SK-N-SH (cell line): ENCODE data around the gene CCNF. TPM values are rescaled to one million over a fixed set of nuclear protein-coding genes. Genes with fewer than 3 reads are reported as not detected.

Source experiments
- CTCF ChIA-PET: fragments of 300-600, 350-600 bp; formaldehyde crosslinking; extraction: SDS; loops from one replicate; lab custom pipeline; 2021; lab: Yijun Ruan, JAX
- POLR2A ChIA-PET: fragments of 350-600 bp; sonication (Branson Sonifier 250); formaldehyde crosslinking; extraction: SDS; loops from one replicate; lab custom pipeline; 2020; ENCODE audit warnings: antibody characterized with exemption, inconsistent platforms; lab: Yijun Ruan, JAX
- DNase-seq: peaks from one replicate; pipeline ENCODE4 v3.0.0; 2012
- H2AFZ ChIP-seq: fragments of 200-600 bp; sonication (generic); 2 replicates; pipeline ENCODE4 v1.8.1; 2016; ENCODE audit warnings: antibody characterized with exemption, mild to moderate bottlenecking, low read depth
- H3F3A ChIP-seq: fragments of 200-600 bp; sonication (generic); replicated peaks from 2 replicates; pipeline ENCODE3; 2016; ENCODE audit warnings: antibody characterized with exemption, mild to moderate bottlenecking; ENCODE audit not compliant: insufficient read depth
- H3K27ac ChIP-seq, 2 experiments: fragments of 200-500 bp in 1 of 2; fragments of 200-600 bp in 1 of 2; sonication (Bioruptor generic) in 1 of 2; sonication (generic), shearing (Covaris generic) in 1 of 2; 2 replicates each; pipeline versions ENCODE4 v1.5.1 to v1.6.1; 2014 to 2016; ENCODE audit warnings: low read depth in 2 of 2, inconsistent platforms in 1 of 2, low read length in 1 of 2, mild to moderate bottlenecking in 1 of 2, mixed read lengths in 1 of 2
- H3K27me3 ChIP-seq: fragments of 200-600 bp; sonication (generic), shearing (Covaris generic); 2 replicates; pipeline ENCODE4 v1.6.1; 2016; ENCODE audit warnings: mixed run types; ENCODE audit not compliant: insufficient read depth
- H3K36me3 ChIP-seq, 2 experiments: fragments of 200-500 bp in 1 of 2; fragments of 200-600 bp in 1 of 2; sonication (Bioruptor generic) in 1 of 2; sonication (generic) in 1 of 2; replicated peaks in 1 of 2; 2 replicates each; pipeline versions ENCODE3 to v1.5.1; 2014 to 2016; ENCODE audit warnings: low read length in 1 of 2, mild to moderate bottlenecking in 1 of 2; ENCODE audit not compliant: insufficient read depth in 2 of 2, control insufficient read depth in 1 of 2
- H3K4me1 ChIP-seq, 2 experiments: fragments of 200-500 bp in 1 of 2; fragments of 200-600 bp in 1 of 2; sonication (Bioruptor generic) in 1 of 2; sonication (generic), shearing (Covaris generic) in 1 of 2; 2 replicates each; pipeline versions ENCODE4 v1.5.1 to v1.6.1; 2014 to 2016; ENCODE audit warnings: low read depth in 1 of 2, low read length in 1 of 2, mixed run types in 1 of 2; ENCODE audit not compliant: insufficient read depth in 2 of 2, control insufficient read depth in 1 of 2
- H3K4me2 ChIP-seq: fragments of 200-600 bp; sonication (generic), shearing (Covaris generic); 2 replicates; pipeline ENCODE4 v1.6.1; 2017; ENCODE audit warnings: mixed run types
- H3K4me3 ChIP-seq, 2 experiments: fragments of 200-500 bp in 1 of 2; fragments of 200-600 bp in 1 of 2; sonication (Bioruptor generic) in 1 of 2; sonication (generic), shearing (Covaris generic) in 1 of 2; 2 replicates each; pipeline versions ENCODE4 v1.5.1 to v1.8.1; 2014 to 2016; ENCODE audit warnings: low read depth in 2 of 2, inconsistent platforms in 1 of 2, low read length in 1 of 2, mild to moderate bottlenecking in 1 of 2, mixed read lengths in 1 of 2, moderate library complexity in 1 of 2
- H3K79me2 ChIP-seq: fragments of 200-600 bp; sonication (generic); 2 replicates; pipeline ENCODE4 v1.8.1; 2017; ENCODE audit warnings: mild to moderate bottlenecking; ENCODE audit not compliant: insufficient read depth
- H3K9ac ChIP-seq: fragments of 200-600 bp; sonication (generic); 2 replicates; pipeline ENCODE4 v1.6.1; 2017; ENCODE audit warnings: mixed run types
- H3K9me2 ChIP-seq: fragments of 200-600 bp; sonication (generic); 2 replicates; pipeline ENCODE4 v1.6.1; 2017; ENCODE audit warnings: mixed run types
- H3K9me3 ChIP-seq: fragments of 200-600 bp; sonication (generic); 2 replicates; pipeline ENCODE4 v1.6.1; 2017; ENCODE audit warnings: mixed run types, mild to moderate bottlenecking, moderate library complexity
- H4K20me1 ChIP-seq: fragments of 200-600 bp; sonication (generic); 2 replicates; pipeline ENCODE4 v1.6.1; 2017; ENCODE audit warnings: mild to moderate bottlenecking, mixed run types; ENCODE audit not compliant: insufficient read depth
- ELF1 ChIP-seq: IDR thresholded peaks from 2 replicates; pipeline ENCODE4 v1.4.0; 2012
- EP300 ChIP-seq, 2 experiments: IDR thresholded peaks; 2 replicates each; pipeline versions ENCODE4 v1.4.0 to v1.6.1; 2012; ENCODE audit warnings: borderline replicate concordance in 1 of 2, low read depth in 1 of 2, low read length in 1 of 2
- EZH2phosphoT487 ChIP-seq: fragments of 200-600 bp; sonication (generic); IDR thresholded peaks from 2 replicates; pipeline ENCODE4 v1.6.1; 2017; ENCODE audit warnings: low read depth, mixed run types, mild to moderate bottlenecking, antibody characterized with exemption, moderate library complexity, borderline replicate concordance
- FOXJ3 ChIP-seq: sonication (generic); formaldehyde crosslinking; IDR thresholded peaks from 2 replicates; pipeline ENCODE4 v1.5.1; 2020; ENCODE audit warnings: mild to moderate bottlenecking, missing genetic modification reagents
- MXI1 ChIP-seq: IDR thresholded peaks from 2 replicates; pipeline ENCODE4 v1.6.1; 2012; ENCODE audit warnings: mild to moderate bottlenecking, low read depth, low read length, improper control_type of control experiment
- NRF1 ChIP-seq: IDR thresholded peaks from 2 replicates; pipeline ENCODE4 v1.6.1; 2012; ENCODE audit warnings: low read depth, mild to moderate bottlenecking, low read length
- RCOR1 ChIP-seq: fragments of 150-350 bp; IDR thresholded peaks from 2 replicates; pipeline ENCODE4 v1.6.1; 2017; ENCODE audit warnings: antibody characterized with exemption, low read length
- SIN3A ChIP-seq: IDR thresholded peaks from 2 replicates; pipeline ENCODE4 v1.6.1; 2012; ENCODE audit warnings: low read depth, mild to moderate bottlenecking, low read length, moderate library complexity, borderline replicate concordance
- SMC3 ChIP-seq: IDR thresholded peaks from 2 replicates; pipeline ENCODE4 v1.6.1; 2012; ENCODE audit warnings: low read depth, low read length, improper control_type of control experiment
- TAF1 ChIP-seq: IDR thresholded peaks from 2 replicates; pipeline ENCODE4 v1.6.1; 2012; ENCODE audit warnings: low read depth, mild to moderate bottlenecking, low read length, moderate library complexity, borderline replicate concordance
- TEAD4 ChIP-seq: IDR thresholded peaks from 2 replicates; pipeline ENCODE4 v1.4.0; 2012; ENCODE audit warnings: mild to moderate bottlenecking, borderline replicate concordance; ENCODE audit not compliant: insufficient read depth
- YY1 ChIP-seq: IDR thresholded peaks from 2 replicates; pipeline ENCODE4 v1.4.0; 2012; ENCODE audit warnings: low read depth, mild to moderate bottlenecking
- WGBS: methylation state at CpG from one replicate; pipeline ENCODE4 v1.1.6; 2017; ENCODE audit warnings: low lambda C conversion rate; 5-methylcytosine and 5-hydroxymethylcytosine counted together
- polyA plus RNA-seq, 3 experiments: library from polyadenylated mRNA; depleted of rRNA; stranded (reverse); fragments of >200 nt; gene quantifications; 2 replicates each; pipeline ENCODE4 v1.2.3, GENCODE V29; 2012
- TF ChIP-seq, protein P1 (sequence below): fragments of 200-600 bp; sonication (generic); IDR thresholded peaks from 2 replicates; pipeline ENCODE4 v1.6.1; 2017; ENCODE audit warnings: antibody characterized with exemption, mild to moderate bottlenecking, moderate library complexity
- TF ChIP-seq, protein P2 (sequence below): IDR thresholded peaks from 2 replicates; pipeline ENCODE4 v1.4.0; 2012; ENCODE audit warnings: low read depth, borderline replicate concordance
- TF ChIP-seq, protein P3 (sequence below): IDR thresholded peaks from 2 replicates; pipeline ENCODE4 v1.4.0; 2012; ENCODE audit warnings: low read depth
- TF ChIP-seq, protein P4 (sequence below): fragments of 150-350 bp; IDR thresholded peaks from 2 replicates; pipeline ENCODE4 v1.6.1; 2016; ENCODE audit warnings: mild to moderate bottlenecking, low read depth, low read length

Gene CCNF
- polyA plus RNA-seq, 1 of the 3 experiments (the other 2 are of a cell fraction), result 4.6 TPM

DNA sequence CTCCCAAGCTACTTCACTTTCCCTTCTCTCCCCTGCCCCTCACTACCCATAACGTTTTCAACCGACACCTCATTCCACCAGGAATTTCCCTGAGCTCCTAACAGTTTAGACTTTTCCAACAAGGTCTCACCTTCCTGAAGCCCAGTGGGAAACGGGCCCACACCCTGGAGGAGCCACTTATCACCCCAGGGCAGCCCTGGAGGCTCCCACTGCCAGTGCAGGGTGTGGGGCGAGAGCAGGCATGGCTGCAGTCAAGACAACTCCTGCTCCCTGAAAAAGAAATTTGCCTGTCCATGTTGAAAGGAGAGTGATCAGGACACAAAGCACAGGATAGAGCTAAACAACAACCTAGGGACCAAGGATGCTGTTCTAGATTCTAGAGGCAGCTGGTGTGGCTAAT is 1.7 kb upstream of the CCNF start (continued):
- TF ChIP-seq, protein P1, sequence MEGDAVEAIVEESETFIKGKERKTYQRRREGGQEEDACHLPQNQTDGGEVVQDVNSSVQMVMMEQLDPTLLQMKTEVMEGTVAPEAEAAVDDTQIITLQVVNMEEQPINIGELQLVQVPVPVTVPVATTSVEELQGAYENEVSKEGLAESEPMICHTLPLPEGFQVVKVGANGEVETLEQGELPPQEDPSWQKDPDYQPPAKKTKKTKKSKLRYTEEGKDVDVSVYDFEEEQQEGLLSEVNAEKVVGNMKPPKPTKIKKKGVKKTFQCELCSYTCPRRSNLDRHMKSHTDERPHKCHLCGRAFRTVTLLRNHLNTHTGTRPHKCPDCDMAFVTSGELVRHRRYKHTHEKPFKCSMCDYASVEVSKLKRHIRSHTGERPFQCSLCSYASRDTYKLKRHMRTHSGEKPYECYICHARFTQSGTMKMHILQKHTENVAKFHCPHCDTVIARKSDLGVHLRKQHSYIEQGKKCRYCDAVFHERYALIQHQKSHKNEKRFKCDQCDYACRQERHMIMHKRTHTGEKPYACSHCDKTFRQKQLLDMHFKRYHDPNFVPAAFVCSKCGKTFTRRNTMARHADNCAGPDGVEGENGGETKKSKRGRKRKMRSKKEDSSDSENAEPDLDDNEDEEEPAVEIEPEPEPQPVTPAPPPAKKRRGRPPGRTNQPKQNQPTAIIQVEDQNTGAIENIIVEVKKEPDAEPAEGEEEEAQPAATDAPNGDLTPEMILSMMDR, result no peak
- TF ChIP-seq ELF1 (no peak), FOXJ3 (CRISPR knock-in tag) (no peak), EZH2phosphoT487 (no peak), RCOR1 (no peak), TEAD4 (no peak)
- TF ChIP-seq, protein P2, sequence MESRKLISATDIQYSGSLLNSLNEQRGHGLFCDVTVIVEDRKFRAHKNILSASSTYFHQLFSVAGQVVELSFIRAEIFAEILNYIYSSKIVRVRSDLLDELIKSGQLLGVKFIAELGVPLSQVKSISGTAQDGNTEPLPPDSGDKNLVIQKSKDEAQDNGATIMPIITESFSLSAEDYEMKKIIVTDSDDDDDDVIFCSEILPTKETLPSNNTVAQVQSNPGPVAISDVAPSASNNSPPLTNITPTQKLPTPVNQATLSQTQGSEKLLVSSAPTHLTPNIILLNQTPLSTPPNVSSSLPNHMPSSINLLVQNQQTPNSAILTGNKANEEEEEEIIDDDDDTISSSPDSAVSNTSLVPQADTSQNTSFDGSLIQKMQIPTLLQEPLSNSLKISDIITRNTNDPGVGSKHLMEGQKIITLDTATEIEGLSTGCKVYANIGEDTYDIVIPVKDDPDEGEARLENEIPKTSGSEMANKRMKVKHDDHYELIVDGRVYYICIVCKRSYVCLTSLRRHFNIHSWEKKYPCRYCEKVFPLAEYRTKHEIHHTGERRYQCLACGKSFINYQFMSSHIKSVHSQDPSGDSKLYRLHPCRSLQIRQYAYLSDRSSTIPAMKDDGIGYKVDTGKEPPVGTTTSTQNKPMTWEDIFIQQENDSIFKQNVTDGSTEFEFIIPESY, result no peak

DNA sequence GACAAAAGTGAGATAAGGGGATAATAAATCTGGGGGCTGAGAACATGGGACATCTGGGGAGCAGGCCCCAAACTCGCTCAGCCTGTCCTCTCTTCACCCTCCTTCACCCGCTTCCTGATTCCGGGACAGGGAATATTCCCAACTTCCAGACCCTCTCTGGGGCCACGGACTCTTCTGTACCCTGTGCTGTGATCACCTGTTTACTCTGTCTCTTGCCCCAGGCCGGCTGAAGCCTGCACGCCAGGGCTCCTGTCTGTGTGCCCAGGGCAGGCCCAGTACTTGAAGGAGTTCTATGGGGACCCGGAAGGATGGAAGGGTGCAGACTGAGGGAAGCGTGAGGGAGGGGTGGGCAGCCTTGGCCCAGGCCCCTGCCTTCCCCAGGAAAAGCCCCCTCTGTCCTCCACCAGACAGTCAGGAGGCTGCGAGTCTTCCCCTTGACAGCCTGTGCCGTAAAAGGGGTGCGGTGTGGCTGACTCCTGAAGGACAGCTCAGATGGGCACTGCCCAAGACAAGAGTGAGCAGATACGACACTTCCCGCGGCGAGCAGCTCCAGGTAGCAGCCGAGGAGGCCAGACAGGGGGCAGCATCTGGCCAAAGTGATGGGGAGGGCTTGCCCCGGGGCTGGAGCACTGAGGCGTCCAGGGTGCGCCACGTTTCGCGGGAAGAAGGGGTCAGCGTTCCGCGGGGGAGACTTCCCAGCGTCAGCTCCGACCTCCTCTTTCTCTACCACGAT is 1.0 kb upstream of the CCNF start:
- ChIA-PET POLR2A (interaction anchor here (1.4 to 2.1 kb wide), 2 partner anchors 55 to 88 kb away, joined by 3 to 7 read pairs; partner anchors contain the start of gene ABCA3), CTCF (interaction anchor here (0.8 to 3.2 kb wide), 14 partner anchors 10 to 160 kb away, joined by 3 to 45 read pairs (median 4); partner anchors contain the start of genes ABCA3, ATP6V0C and TEDC2)
- peak overlapping the region; percentile 77 for H3K9ac ChIP-seq
- H3K27ac ChIP-seq, result peak overlapping the region in 1 of 2 experiments; percentile 86; a peak in 2 of 4 replicates
- H3K79me2 ChIP-seq, result peaks cover 39% of the 10 kb centered on the region
- peak overlapping the region; percentile 84 to 89 for H3K4me3 ChIP-seq
- H3F3A ChIP-seq, result no peaks in the 10 kb centered on the region
- H3K4me2 ChIP-seq, result peak overlapping the region; percentile 80
- peak; percentile 68 for DNase-seq
- no peaks in the 10 kb centered on the region for H3K9me3 ChIP-seq
- H3K4me1 ChIP-seq, result peaks cover 10 to 31% of the 10 kb centered on the region in 2 experiments
- TF ChIP-seq TAF1, result no peak
- TF ChIP-seq, protein P3, sequence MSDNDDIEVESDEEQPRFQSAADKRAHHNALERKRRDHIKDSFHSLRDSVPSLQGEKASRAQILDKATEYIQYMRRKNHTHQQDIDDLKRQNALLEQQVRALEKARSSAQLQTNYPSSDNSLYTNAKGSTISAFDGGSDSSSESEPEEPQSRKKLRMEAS, result no peak
- TF ChIP-seq, protein P4, sequence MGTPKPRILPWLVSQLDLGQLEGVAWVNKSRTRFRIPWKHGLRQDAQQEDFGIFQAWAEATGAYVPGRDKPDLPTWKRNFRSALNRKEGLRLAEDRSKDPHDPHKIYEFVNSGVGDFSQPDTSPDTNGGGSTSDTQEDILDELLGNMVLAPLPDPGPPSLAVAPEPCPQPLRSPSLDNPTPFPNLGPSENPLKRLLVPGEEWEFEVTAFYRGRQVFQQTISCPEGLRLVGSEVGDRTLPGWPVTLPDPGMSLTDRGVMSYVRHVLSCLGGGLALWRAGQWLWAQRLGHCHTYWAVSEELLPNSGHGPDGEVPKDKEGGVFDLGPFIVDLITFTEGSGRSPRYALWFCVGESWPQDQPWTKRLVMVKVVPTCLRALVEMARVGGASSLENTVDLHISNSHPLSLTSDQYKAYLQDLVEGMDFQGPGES, result no peak
- no peak for TF ChIP-seq MXI1
- TF ChIP-seq EP300 (IDR thresholded peaks at IDR 0.05; ENCODE audit: borderline replicate concordance in 1 of 2, low read depth in 1 of 2, low read length in 1 of 2), result no peak
- TF ChIP-seq NRF1, result no peak
- TF ChIP-seq YY1, result no peak
- no peak for TF ChIP-seq FOXJ3 (CRISPR knock-in tag)
- TF ChIP-seq SIN3A, result no peak
- TF ChIP-seq SMC3, result no peak; the same call in 1 of the 2 replicates
- H3K9me2 ChIP-seq, result no peaks in the 10 kb centered on the region
- peak overlapping the region; percentile 96; the same call in 1 of the 2 replicates for H2AFZ ChIP-seq
- H3K27me3 ChIP-seq, result no peaks in the 10 kb centered on the region
- peaks cover 12% of the 10 kb centered on the region; the same call in 1 of the 2 replicates for H4K20me1 ChIP-seq
- WGBS, result 96% methylated on average over 7 of the region's 28 CpGs
- peaks cover 4 to 11% of the 10 kb centered on the region in 2 experiments for H3K36me3 ChIP-seq
